ENCODE measurements around the gene ARMC12.

Gene ARMC12

GRCh38 chr6:35736253-35736894 is 458 bp upstream of the ARMC12 start:
- peak; percentile 90 for DNase-seq

DNA sequence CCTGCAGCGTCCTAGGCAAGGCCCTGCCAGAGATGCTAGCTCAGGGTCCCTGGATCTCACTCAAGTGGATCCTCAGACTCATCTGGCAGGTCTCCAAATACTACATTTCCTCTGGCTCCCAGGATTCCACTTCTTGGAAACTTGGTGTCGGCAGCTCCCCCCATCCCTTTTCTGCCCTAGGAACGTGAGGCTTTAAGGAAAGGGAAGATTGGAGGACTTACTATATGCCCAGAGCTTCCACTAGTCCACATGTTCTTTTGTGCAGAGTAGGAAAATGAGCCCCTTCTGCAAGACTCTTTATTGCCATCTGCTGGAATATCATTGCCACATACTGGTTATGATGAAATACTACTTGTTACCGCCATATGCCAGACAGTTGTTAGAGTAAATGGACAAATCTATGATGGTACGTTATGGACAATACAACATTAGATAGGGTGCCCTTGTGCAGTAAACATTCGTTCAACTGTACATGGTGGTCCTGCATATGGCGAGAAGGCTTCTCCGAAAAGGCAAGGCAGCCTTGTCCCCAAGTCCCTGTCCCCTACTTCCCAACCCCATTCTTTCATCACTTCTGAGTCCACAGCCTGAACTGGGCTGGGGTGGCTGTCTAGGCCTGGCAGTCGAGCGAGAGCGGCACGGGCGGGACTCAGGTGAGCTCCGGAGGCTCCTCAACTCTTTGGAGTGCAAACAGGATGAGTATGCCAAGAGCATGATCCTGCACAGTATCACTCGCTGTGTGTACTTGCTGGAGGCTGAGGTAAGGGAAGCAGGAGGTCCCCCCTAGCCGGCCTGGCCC is 780 bp downstream of the ARMC12 start:
- peak; percentile 82 for DNase-seq

DNA sequence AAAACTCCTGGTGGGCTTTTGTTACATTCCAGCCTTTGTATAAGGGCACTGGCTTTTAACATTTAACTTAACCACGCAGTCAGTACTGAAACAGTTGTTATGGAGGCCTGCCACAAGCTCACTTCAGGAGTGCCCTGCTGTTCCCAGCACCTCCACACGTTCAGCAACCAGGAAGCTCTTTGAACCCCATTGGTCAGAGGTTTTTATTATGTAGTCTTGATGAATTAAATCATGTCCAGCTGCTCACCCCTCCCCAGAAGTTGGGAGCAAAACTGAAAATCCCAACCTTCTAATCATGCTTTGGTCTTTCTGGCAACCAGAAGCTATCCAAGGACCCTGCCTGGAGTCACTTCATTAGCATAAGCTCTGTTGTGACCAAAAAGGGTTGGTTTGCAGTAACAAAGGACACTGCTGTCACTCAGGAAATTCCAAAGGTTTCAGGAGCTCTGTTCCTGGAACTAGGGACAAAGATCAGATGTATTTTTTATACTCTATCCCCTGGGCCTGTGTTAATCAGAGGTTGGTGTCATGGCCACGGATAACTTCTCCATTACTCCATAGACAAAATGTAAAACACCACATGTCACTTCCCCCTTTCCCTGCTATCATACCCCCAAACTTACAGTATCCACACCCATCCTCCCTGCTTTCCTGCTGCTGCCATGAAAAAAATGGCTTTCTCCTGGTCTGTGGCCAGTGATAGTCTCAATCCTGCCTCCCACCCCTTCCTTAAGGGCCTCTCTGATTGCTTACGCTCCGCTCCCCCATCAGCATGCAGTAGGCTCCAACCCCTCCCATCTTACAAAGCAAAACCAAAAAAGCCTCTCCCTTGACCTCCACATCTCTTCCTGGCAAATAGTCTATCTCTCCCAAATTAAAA is 3.1 kb downstream of the ARMC12 start:
- DNase-seq: no peak

DNA sequence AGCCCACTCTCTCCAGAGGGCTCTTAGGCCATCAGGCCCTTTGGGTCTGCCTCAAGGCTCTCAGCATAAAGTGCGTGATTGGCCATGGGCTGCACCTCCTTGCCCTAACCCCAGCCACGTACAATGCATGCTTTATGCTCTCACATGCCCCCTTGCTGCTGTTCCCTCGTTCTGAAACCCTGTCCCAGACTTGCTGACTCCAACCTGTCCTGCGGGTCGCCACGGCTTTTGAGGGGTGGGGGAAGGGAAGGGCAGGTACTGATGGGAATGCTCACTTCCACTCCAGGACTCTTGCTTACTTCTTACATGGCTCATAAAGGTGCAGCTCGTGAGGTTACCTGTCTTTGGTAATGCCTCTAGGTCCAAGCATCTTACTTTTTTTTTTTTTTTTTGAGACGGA is 6.0 kb downstream of the ARMC12 start:
- DNase-seq: no peak

GRCh38 chr6:35745509-35745908 is 8.7 kb downstream of the ARMC12 start:
- DNase-seq: no peak

- DNase-seq: no peak
Observed at GRCh38 chr6:35746516-35746915, 9.7 kb downstream of the ARMC12 start.

GRCh38 chr6:35747877-35748276 is 11.0 kb downstream of the ARMC12 start:
- DNase-seq: no peak

DNA sequence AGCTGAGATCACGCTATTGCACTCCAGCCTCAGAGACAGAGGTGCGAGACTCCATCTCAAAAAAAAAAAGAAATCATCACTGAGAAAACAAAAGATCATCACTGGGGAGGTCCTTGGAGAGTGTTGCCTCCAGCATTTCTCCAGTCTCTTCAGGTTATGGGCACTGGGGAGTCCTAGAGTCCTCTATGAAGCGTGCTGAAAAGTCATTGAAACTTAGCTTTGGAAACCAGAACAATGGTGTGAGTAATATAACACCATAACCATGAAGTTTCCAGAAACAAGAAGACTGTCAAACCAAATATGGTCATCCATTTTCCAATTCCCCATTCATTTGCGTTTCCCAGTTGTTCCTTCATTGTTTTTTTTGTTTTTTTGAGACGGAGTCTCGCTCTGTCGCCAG is 13.7 kb downstream of the ARMC12 start:
- DNase-seq: no peak

- no peak for DNase-seq
Observed at GRCh38 chr6:35751594-35751993, 14.8 kb downstream of the ARMC12 start.

GRCh38 chr6:35752330-35752729 is 15.5 kb downstream of the ARMC12 start:
- DNase-seq: no peak

DNA sequence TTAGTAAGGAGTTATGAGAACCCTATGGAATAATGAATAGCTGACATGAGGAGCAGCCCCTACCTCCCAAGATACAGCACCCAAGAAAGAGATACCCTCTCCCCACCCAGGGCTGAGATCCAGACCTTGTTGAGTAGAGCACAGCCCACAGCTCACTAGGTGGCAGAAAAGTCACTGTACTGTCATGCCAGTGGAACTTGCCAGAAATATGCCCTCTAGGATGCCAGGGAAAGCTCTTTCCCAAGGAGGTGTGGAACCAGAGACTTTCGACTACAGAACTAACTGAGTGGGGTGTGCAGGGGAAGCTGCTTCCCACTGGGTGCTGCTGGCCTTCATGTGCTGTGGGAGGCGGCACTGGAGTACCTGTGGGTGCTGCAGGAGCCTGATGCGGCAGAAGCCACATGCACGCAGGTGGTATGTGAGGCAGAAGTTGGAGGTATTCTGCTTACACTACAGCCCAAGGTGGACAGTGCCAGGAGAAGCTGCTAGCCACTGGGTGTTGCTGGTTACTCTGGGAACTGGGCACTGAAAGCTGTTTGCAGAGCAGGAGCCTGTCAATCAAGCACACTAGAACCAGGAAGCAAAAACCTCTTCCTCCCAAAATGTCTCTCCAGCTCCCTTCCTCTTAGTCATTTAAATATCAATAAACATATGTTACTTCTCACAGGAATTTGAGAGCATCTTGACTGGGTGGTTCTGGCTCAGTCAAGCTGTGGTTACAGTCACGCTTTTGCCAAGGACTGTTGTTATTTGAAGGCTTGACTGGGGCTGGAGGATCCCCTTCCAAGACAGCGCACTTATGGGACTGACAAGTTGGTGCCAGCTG is 17.8 kb downstream of the ARMC12 start:
- no peak for DNase-seq

GRCh38 chr6:35755278-35755924 is 18.6 kb downstream of the ARMC12 start:
- DNase-seq: no peak

GRCh38 chr6:35757456-35758123 is 20.8 kb downstream of the ARMC12 start:
- DNase-seq: peak; percentile 10

DNA sequence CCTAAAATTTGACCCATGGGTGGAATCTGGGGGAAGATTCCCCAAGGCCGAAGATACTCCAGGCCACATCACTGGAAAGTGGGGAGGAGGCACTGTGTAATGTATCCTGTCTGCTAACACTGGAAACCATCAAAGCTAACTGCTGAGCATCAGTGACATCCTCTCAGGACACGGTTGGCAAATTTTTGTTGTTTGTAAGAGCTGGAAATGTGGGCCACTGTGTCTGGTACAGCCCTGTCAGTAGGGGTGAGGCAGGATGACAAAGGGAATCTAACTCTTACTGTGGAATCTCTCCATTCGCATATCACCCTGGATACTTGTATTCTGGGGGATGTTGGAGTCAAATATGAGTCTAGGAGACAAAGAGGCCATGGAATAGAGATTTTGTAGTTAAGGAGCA is 22.6 kb downstream of the ARMC12 start:
- DNase-seq: no peak

GRCh38 chr6:35765739-35766138 is 28.9 kb downstream of the ARMC12 start:
- no peak for DNase-seq

GRCh38 chr6:35769211-35769610 is 32.4 kb downstream of the ARMC12 start:
- no peak for DNase-seq

DNA sequence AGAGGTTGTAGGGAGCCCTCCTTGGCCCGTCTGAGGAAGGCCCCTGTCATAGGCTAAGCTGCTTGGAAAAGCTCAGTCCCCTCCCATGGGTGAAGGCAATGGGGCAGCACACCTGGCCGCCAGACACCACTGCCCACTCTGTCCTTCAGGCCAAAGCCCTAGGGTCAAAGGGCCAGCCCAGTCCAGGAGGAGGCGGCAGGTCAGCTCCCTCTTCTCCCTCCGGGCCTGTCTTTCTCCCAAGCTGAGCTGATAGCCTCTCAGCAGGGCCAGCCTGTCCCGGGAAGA is 34.5 kb downstream of the ARMC12 start:
- no peak for DNase-seq

- DNase-seq: no peak
Observed at GRCh38 chr6:35774116-35774794, 37.4 kb downstream of the ARMC12 start.

DNA sequence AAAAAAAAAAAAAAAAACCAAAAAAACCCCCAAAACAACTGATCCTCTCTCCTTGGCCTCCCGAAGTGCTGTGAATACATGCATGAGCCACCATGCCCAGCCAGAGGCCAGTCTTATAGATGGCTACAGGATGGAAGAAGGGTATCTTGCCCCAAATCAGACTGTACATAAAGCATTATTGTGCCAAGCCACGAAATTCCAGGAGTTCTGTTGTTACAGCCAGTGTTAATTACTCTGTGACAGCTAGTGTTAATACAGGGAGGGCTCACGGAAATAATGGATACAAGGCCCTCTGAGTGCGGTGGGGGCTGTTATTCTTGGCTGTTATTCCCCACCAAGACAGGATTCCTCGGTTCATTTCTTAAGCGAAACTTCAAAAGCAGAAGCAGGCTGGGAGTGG is 38.2 kb downstream of the ARMC12 start:
- DNase-seq: no peak

- DNase-seq: no peak
Observed at GRCh38 chr6:35776364-35777215, 39.8 kb downstream of the ARMC12 start, which contains the start of gene CLPSL2. Gene CLPSL2 (plus strand): TSS chr6:35776598. CDS start chr6:35776619, 21 bp downstream.

Measured in CD4-positive, alpha-beta T cell treated with Interleukin-17A for 1 hour (primary cell).